Measurements from ENCODE around the gene ZNF225. TPM values are rescaled to one million over a fixed set of nuclear protein-coding genes. Genes with fewer than 3 reads are reported as not detected.

ZNF225 gene
- total RNA-seq, 1 donor from 2014 or later = 2.2 TPM

DNA sequence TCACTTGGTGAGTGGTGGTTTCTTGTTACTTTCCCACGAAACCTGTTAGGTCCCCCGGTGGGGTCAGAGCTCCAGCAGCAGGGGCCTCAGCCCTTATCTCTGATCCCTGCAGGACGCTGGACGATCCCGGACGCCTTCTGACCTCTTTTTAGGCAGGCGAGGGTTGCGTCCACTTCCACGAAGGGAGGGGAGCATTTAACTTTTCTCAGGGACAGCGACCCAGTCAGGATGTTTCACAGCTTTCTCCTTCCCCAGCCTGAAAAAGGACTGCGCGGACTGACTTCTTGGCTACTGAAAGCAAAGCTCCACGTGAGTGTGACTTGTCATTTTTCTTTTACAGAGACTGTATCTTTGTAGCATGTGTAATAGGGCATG is 28.8 kb downstream of the ZNF225 start:
- DNase-seq (ENCODE audit: low read depth) = no peak

DNA sequence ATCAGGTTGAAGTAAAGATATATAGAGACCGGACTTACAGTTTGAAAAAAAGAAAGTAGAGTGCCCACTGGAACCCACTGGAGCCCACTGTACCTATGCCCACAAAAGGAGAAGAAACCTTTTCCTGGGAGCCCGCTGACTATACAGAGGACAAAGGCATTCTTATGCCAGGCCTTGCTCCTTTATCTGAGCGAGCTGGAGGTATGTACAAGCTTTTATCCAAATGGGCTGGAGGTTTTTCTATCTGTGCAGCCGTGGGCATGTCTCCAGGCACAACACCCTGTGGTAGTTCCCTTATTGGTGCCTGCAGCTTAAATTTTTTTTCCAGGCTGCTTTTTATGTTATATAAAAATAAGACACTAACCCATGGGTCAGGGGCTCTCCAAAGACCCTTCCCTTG is 36.6 kb downstream of the ZNF225 start:
- TF ChIP-seq, protein P1, sequence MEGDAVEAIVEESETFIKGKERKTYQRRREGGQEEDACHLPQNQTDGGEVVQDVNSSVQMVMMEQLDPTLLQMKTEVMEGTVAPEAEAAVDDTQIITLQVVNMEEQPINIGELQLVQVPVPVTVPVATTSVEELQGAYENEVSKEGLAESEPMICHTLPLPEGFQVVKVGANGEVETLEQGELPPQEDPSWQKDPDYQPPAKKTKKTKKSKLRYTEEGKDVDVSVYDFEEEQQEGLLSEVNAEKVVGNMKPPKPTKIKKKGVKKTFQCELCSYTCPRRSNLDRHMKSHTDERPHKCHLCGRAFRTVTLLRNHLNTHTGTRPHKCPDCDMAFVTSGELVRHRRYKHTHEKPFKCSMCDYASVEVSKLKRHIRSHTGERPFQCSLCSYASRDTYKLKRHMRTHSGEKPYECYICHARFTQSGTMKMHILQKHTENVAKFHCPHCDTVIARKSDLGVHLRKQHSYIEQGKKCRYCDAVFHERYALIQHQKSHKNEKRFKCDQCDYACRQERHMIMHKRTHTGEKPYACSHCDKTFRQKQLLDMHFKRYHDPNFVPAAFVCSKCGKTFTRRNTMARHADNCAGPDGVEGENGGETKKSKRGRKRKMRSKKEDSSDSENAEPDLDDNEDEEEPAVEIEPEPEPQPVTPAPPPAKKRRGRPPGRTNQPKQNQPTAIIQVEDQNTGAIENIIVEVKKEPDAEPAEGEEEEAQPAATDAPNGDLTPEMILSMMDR (IDR thresholded peaks at IDR 0.05; ENCODE audit: insufficient read depth, low read length, poor library complexity, severe bottlenecking) = no peak
- Histone ChIP-seq H3K27me3 (ENCODE audit: control insufficient read depth, insufficient read depth, low read length) (no peaks in the 10 kb centered on the region), H3K36me3 (ENCODE audit: control insufficient read depth, insufficient read depth, low read length) (no peaks in the 10 kb centered on the region), H3K4me3 (ENCODE audit: low read depth, low read length) (no peak overlapping the region)
- no peak for DNase-seq (ENCODE audit: low read depth)

More for the DNA sequence above, 28.8 kb downstream of the ZNF225 start:
- Histone ChIP-seq H3K27me3 (ENCODE audit: control insufficient read depth, insufficient read depth, low read length) (no peaks in the 10 kb centered on the region), H3K4me3 (ENCODE audit: low read depth, low read length) (peak overlapping the region; percentile 75), H3K36me3 (ENCODE audit: control insufficient read depth, insufficient read depth, low read length) (no peaks in the 10 kb centered on the region)
- TF ChIP-seq, protein P1 (IDR thresholded peaks at IDR 0.05; ENCODE audit: insufficient read depth, low read length, poor library complexity, severe bottlenecking) = no peak

DNA sequence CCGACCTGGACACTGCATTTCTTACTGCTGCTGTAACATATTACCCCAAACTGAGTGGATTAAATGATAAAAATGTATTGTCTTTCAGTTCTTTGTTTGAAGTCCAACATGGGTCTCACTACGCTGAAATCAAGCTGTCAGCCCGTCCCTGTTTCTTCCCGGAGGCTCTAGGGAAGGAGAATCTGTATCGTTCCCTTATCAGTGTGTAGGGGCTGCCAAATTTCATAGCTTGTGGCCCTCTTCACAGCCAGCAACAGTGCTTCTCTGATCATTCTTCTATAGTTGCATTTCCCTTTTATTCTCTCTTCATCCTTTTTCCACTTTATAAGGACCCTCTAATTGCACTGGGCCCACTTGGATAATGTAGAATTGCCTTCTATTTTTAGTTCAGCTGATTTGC is 38.3 kb downstream of the ZNF225 start:
- TF ChIP-seq, protein P1 (IDR thresholded peaks at IDR 0.05; ENCODE audit: insufficient read depth, low read length, poor library complexity, severe bottlenecking) = no peak
- no peak for DNase-seq (ENCODE audit: low read depth)
- H3K36me3 ChIP-seq (ENCODE audit: control insufficient read depth, insufficient read depth, low read length) = peaks cover 1% of the 10 kb centered on the region
- no peaks in the 10 kb centered on the region for H3K27me3 ChIP-seq (ENCODE audit: control insufficient read depth, insufficient read depth, low read length)
- no peak overlapping the region for H3K4me3 ChIP-seq (ENCODE audit: low read depth, low read length)

DNA sequence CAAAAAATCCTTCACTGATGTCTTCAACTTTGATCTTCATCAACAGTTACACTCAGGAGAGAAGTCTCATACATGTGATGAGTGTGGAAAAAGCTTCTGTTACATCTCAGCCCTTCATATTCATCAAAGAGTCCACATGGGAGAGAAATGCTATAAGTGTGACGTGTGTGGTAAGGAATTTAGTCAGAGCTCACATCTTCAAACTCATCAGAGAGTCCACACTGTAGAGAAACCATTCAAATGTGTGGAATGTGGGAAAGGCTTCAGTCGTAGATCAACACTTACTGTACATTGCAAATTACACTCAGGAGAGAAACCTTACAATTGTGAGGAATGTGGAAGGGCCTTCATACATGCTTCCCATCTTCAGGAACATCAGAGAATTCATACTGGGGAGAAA is 43.3 kb downstream of the ZNF225 start:
- no peak overlapping the region for H3K4me3 ChIP-seq (ENCODE audit: low read depth, low read length)

DNA sequence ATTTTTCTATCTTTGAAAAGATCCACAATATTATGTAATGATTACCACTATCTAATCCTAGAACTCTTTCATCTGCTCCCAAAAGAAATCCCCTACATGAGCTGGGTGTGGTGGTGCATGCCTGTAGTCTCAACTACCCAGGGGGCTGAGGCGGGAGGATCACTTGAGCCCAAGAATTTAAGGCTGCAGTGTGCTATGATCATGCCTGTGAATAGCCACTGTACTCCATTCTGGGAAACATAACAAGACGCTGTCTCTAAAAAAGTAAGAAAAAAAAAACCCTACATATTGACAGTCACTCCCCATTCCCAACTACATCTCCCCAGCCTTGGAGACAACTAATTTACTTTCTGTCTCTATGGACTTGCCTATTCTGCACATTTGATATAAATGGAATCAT is 50.6 kb downstream of the ZNF225 start:
- TF ChIP-seq, protein P1 (IDR thresholded peaks at IDR 0.05; ENCODE audit: insufficient read depth, low read length, poor library complexity, severe bottlenecking) = no peak
- H3K36me3 ChIP-seq (ENCODE audit: control insufficient read depth, insufficient read depth, low read length) = no peaks in the 10 kb centered on the region
- no peak overlapping the region for H3K4me3 ChIP-seq (ENCODE audit: low read depth, low read length)
- no peak for DNase-seq (ENCODE audit: low read depth)
- no peaks in the 10 kb centered on the region for H3K27me3 ChIP-seq (ENCODE audit: control insufficient read depth, insufficient read depth, low read length)

More for the DNA sequence above, 43.3 kb downstream of the ZNF225 start:
- peaks cover 4% of the 10 kb centered on the region for H3K36me3 ChIP-seq (ENCODE audit: control insufficient read depth, insufficient read depth, low read length)
- TF ChIP-seq, protein P1 (IDR thresholded peaks at IDR 0.05; ENCODE audit: insufficient read depth, low read length, poor library complexity, severe bottlenecking) = no peak
- DNase-seq (ENCODE audit: low read depth) = no peak
- H3K27me3 ChIP-seq (ENCODE audit: control insufficient read depth, insufficient read depth, low read length) = no peaks in the 10 kb centered on the region

DNA sequence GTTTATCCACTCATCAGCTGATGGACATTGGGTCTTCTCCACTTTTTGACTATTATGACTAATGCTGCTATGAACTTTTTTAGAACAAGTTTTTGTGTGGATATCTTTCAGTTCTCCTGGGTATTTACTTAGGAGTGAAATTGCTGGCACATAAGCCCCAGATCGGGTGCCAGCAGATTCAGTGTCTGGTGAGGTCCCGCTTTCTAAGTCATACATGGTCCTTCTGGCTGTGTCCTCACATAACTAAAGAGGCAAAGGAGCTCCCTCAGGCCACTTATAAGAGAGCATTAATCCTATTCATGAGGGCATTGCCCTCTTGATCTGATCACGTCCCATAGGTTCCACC is 51.1 kb downstream of the ZNF225 start:
- no peaks in the 10 kb centered on the region for H3K27me3 ChIP-seq (ENCODE audit: control insufficient read depth, insufficient read depth, low read length)
- no peaks in the 10 kb centered on the region for H3K36me3 ChIP-seq (ENCODE audit: control insufficient read depth, insufficient read depth, low read length)
- TF ChIP-seq, protein P1 (IDR thresholded peaks at IDR 0.05; ENCODE audit: insufficient read depth, low read length, poor library complexity, severe bottlenecking) = no peak
- H3K4me3 ChIP-seq (ENCODE audit: low read depth, low read length) = peak overlapping the region; percentile 82
- DNase-seq (ENCODE audit: low read depth) = no peak

All from kidney epithelial cell (primary cell).